ENCODE data around the gene MYOF. TPM values are rescaled to one million over a fixed set of nuclear protein-coding genes. Genes with fewer than 3 reads are reported as not detected.

Gene MYOF
- total and polyA plus RNA-seq, 3 donors from 2014 or later, result 9.4 to 21.4 (median 12.3) TPM

DNA sequence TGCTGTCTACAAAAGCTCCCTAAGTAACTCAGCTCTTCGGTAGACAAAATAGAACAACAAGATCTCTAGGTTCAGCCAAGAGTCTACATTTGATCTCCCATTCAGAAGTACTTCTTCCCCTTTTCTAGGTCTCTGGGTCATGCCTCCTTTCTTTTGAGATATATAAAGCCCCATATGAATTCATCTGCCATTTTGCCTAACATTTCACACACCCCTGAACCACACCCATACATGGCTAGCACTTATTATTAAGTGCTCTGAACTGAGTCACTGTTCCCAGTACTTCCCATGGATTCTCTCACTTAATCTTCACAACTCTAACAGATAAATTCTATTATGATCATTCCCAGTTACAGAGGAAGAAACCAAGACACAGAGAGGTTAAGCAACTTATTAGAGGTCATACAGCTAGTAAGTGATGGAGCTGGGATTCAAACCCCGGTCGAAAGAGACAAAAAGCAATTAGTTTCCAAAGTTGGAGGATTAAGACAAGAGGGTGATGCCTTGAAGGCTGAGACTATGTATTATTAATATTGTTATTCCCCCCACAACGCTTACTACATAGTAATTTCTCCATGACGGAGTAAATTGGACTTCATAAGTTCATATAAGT lies 17.3 kb downstream of the MYOF start:
- H3K9me3 ChIP-seq, result no peaks in the 10 kb centered on the region
- intact Hi-C loops (cut with DNase I; ENCODE audit: low total_unique reads), result no loop called here
- H3K4me1 ChIP-seq, result peaks cover 7% of the 10 kb centered on the region
- no peaks in the 10 kb centered on the region for H3K36me3 ChIP-seq (ENCODE audit: low read depth, missing control alignments)
- peak overlapping the region in 1 of 2 donors; percentile 77 for H3K27ac ChIP-seq
- no peak for DNase-seq
- 86 to 88% methylated on average over 5 of the region's 5 CpGs for WGBS, 2 donors
- TF ChIP-seq POLR2A (IDR thresholded peaks at IDR 0.05), result no peak
- TF ChIP-seq, protein P1, sequence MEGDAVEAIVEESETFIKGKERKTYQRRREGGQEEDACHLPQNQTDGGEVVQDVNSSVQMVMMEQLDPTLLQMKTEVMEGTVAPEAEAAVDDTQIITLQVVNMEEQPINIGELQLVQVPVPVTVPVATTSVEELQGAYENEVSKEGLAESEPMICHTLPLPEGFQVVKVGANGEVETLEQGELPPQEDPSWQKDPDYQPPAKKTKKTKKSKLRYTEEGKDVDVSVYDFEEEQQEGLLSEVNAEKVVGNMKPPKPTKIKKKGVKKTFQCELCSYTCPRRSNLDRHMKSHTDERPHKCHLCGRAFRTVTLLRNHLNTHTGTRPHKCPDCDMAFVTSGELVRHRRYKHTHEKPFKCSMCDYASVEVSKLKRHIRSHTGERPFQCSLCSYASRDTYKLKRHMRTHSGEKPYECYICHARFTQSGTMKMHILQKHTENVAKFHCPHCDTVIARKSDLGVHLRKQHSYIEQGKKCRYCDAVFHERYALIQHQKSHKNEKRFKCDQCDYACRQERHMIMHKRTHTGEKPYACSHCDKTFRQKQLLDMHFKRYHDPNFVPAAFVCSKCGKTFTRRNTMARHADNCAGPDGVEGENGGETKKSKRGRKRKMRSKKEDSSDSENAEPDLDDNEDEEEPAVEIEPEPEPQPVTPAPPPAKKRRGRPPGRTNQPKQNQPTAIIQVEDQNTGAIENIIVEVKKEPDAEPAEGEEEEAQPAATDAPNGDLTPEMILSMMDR (IDR thresholded peaks at IDR 0.05), result no peak
- no peaks in the 10 kb centered on the region for H3K27me3 ChIP-seq
- no peak overlapping the region for H3K4me3 ChIP-seq

DNA sequence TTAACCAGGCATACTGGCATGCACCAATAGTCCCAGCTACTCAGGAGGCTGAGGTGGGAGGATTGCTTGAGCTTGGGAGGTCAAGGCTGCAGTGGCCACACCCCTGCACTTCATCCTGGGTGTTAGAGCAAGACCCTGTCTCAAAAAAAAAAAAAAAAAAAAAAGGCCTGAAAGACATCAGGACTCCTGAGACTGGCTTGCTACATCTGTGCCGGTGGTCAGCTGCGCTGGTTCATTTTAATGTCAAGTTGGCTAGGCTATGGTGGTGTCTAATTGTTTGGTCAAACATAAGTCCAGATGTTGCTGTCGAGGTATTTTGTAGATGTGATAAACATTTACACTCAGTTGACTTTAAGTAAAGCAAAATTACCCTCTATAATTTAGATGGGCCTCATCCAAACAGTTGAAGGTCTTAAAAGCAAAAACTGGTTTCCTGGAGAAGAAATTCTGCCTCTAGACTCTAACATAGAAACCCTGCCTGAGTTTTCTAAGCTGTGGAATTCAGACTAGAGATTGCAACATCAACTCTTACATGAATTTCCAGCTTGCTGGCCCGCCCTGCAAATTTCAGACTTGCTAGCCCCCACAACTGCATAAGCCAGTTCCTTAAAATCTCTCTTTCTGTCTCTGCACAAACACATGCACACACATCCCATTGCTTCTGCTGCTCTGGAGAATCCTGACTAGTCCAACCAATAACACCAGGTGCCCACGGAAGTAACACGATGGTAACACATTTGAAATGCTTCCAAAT lies 18.2 kb downstream of the MYOF start:
- intact Hi-C loops (cut with DNase I; ENCODE audit: low total_unique reads), result no loop called here
- WGBS, 2 donors, result 65 to 72% methylated on average over 6 of the region's 6 CpGs
- H3K4me3 ChIP-seq, result no peak overlapping the region
- H3K27me3 ChIP-seq, result no peaks in the 10 kb centered on the region
- H3K4me1 ChIP-seq, result peaks cover 7% of the 10 kb centered on the region
- no peaks in the 10 kb centered on the region for H3K36me3 ChIP-seq (ENCODE audit: low read depth, missing control alignments)
- peak overlapping the region in 1 of 2 donors; percentile 77 for H3K27ac ChIP-seq
- H3K9me3 ChIP-seq, result no peaks in the 10 kb centered on the region
- TF ChIP-seq POLR2A (IDR thresholded peaks at IDR 0.05), result no peak
- TF ChIP-seq, protein P1 (IDR thresholded peaks at IDR 0.05), result no peak
- DNase-seq, result peak; percentile 42

DNA sequence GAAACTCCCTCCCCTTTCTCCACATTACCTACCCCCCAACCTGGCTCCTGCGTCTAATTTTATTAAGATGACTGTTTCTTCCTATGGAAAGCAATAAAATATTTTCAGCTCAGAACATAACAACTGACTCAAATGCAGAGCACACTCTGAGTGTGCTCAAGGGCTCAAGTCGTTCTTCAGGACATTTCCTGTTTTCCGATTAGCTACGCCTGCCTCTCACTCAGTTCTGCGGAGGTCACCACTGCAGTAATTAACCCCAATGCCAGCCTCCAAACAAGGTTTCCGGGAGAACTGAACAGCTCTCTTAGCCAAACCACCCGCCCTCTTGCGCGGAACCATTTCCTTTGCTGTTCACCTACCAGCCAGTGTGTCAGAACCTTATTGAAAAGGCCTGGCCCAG lies 19.3 kb downstream of the MYOF start:
- H3K4me1 ChIP-seq, result peaks cover 7% of the 10 kb centered on the region
- no peaks in the 10 kb centered on the region for H3K27me3 ChIP-seq
- TF ChIP-seq, protein P1 (IDR thresholded peaks at IDR 0.05), result no peak
- TF ChIP-seq POLR2A (IDR thresholded peaks at IDR 0.05), result no peak
- DNase-seq, result no peak
- peak overlapping the region in 1 of 2 donors; percentile 50 for H3K27ac ChIP-seq
- intact Hi-C loops (cut with DNase I; ENCODE audit: low total_unique reads), result no loop called here
- WGBS, 2 donors, result 73 to 81% methylated on average over 9 of the region's 9 CpGs
- H3K4me3 ChIP-seq, result no peak overlapping the region
- no peaks in the 10 kb centered on the region for H3K36me3 ChIP-seq (ENCODE audit: low read depth, missing control alignments)
- no peaks in the 10 kb centered on the region for H3K9me3 ChIP-seq

DNA sequence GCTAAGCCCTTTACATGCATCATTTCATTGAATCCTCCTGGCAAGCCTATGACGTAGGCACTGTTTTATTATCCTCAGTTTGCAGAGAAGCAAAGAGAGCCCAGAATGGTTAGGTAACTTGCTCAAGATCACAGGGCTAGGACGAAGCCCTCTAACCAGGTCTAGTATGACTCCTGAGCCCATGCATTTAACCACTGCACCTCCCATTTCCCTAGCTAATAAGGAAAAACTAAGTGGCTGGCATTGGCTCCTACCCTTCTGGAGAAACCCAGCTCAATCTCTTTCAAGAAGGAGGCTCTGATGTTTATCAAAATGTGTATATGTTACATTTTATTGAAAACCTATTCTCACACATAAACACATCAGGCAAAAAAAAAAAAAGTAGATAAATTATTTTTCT lies 19.8 kb downstream of the MYOF start:
- Histone ChIP-seq H3K27ac (peak overlapping the region in 1 of 2 donors; percentile 14), H3K9me3 (no peaks in the 10 kb centered on the region), H3K27me3 (no peaks in the 10 kb centered on the region), H3K4me3 (no peak overlapping the region), H3K4me1 (peaks cover 7% of the 10 kb centered on the region), H3K36me3 (ENCODE audit: low read depth, missing control alignments) (no peaks in the 10 kb centered on the region)
- 46 to 50% methylated on average over 2 of the region's 2 CpGs for WGBS, 2 donors
- TF ChIP-seq POLR2A (IDR thresholded peaks at IDR 0.05), result no peak
- TF ChIP-seq, protein P1 (IDR thresholded peaks at IDR 0.05), result no peak
- intact Hi-C loops (cut with DNase I; ENCODE audit: low total_unique reads), result no loop called here
- DNase-seq, result no peak
